GM21619 (cell line): ENCODE data around the gene TMEM247.
"Not testable (repeated sequence)": the region's sequence is repeated elsewhere in the genome, so short reads cannot be mapped to it uniquely, and the experiment has no call there.

Experiments used
- ATAC-seq: cut with Tn5 transposase; IDR thresholded peaks from one replicate; pipeline ENCODE4 v1.9.1; 2021; ENCODE audit not compliant: unreplicated experiment

TMEM247 gene

DNA sequence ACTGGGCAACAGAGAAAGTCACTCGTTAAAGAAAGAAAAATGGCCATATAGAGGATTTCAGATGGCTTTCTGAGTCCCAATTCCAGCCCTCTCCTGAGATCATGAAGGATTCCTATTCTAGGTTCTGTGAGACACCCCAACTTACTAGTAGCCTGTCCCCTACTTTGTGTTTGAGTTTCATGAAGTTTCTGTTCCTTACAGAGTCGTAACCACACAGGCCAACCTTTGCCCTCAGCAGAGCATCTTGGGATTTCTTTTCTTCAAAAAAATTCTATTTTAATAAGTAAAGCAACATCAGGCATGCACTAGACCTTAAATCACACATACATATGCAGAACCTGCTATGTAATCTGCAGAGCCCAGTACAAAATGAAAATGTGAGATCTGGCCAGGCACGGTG is 30.4 kb downstream of the TMEM247 start:
- ATAC-seq: no peak

DNA sequence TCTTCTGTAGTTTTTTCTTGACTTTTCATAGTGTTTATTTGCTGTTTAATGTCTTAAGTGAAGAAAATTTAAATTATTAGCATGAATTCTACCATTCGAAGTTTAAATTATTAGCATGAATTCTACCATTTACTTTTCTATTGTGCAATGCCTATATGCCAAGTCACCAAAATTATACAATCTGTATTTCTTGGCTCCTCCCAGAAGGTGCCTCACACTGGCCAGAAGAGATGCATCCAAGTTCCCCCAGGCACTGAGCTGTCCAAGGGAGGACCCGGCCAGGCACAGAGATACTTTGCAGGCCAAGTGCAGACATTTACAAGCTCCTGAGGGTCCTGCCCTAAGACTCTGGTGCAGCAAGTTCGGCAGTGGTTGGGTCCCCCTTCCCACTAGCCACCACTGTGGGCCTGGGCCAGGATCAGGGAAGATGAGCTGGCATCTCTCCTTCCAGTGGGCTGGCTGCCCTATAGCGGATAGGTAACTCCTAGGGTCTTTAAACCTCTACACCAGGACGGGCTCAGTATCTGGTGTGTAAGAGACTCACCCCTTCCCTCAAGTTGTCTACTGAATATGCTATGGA is 31.3 kb downstream of the TMEM247 start:
- ATAC-seq: no peak

DNA sequence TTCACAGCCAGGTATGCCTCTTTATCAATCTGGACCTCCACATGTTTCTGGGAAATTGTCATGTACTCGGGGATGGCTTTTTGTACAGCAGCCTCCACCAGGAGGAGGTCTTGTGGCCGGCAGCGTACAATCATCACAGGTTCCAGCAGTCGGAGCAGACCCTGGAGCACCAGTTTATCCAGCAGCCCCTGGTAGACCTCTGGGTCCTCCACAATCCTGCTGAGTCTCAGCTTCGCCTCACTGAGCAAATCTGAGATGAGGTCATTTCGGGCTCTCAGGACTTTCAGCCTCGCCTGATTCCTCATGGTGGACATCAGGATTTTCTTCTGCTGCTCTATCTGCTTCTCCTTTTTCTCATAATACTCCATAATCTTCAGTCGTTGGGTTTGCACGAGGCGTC is 32.8 kb downstream of the TMEM247 start:
- ATAC-seq: no peak

DNA sequence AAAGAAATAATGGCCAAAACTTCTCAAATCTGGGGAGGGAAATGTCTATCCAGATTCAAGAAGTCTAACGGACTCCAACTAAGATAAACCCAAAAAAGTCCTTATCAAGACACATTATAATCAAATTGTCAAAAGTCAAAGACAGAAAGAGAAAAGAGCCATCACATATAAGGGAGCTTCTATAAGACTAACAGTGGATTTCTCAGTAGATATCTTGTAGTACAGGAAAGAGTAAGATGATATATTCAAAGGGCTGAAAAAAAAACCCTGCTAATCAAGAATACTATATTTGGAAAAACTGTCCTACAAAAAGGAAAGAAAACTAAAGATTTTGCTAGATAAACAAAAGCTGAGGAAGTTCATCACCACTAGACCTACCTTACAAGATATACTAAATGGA is 35.4 kb downstream of the TMEM247 start:
- no peak for ATAC-seq

DNA sequence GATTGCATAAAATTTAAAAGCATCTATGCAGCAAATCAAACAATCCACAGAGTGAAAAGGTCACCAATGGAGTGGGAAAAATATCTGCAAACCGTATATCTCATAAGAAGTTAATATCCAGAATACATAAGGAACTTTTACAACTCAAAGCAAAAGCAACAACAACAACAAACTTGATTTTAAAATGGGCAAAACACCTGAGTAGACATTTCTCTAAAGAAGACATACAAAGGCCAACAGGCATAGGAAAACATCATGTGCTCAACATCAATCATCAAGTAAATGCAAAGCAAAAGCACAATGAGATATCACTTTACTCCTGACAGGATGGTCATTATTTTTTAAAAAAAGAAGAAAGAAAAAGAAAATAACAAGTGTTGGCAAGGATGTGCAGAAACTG is 38.1 kb downstream of the TMEM247 start:
- ATAC-seq: no peak

DNA sequence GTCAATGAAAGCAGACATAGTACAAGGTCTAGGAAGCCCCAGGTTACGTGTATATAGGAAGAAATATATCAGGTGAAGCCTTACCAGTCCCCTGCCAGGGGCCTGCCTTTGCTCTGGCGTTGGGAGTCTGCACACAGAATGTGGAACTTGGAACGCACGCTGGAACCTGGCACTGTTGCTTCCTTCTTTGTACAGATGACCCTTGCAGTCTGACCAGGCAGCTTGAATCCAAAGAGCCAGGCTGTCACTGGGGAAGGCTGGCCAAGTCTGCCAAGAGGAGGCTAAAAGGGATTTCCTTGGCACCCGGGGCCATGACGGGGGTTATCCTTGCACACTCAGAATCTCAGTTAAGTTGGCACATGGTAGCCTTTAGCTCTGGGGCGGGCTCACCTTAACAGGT is 39.5 kb downstream of the TMEM247 start:
- ATAC-seq: no peak

DNA sequence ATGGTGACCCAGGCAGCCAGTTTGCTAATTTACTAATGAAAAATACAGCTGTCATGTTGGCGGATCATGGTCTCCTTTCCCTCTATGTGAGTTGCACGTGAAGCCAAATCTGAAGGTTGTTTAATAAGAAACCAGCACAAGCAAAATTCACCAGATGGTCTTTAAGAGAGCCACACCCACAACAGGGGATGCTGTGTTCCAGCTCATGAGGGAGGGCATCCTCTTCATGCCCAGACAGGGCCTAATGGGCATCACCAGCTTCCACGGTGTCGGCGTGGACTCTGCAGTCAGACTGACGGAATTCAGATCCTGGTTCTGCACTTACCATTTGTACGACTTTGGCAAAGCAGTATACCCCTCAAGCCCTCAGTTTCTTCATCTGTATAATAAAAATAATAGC is 39.9 kb downstream of the TMEM247 start:
- no peak for ATAC-seq

GRCh38 chr2:46520130-46520711 is 40.9 kb downstream of the TMEM247 start:
- no peak for ATAC-seq

DNA sequence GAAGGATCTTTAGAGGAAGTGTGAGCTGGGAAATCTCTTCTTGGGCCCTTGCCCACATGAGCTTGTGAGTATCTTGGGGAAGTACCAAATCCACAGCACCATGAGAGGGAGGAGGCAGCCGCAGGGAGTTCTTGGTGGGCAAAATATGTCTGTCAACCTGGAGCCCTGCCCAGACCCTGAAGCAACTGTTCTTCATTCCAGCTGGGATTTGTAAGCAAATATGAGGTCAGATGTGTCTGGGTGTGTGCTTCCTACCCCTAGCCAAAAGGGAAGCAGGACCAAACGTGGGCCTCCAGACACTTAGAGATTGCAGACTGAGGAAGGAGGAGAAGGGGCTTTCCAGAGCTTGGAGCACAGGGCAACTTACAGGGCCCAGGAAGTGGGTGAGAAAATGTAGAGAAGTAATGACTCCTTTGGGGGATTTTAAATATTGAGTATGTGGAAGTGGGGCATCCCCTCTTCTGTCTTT is 41.9 kb downstream of the TMEM247 start:
- no peak for ATAC-seq

- ATAC-seq: not testable (repeated sequence)
Measured at GRCh38 chr2:46522385-46522784, 43.0 kb downstream of the TMEM247 start.

DNA sequence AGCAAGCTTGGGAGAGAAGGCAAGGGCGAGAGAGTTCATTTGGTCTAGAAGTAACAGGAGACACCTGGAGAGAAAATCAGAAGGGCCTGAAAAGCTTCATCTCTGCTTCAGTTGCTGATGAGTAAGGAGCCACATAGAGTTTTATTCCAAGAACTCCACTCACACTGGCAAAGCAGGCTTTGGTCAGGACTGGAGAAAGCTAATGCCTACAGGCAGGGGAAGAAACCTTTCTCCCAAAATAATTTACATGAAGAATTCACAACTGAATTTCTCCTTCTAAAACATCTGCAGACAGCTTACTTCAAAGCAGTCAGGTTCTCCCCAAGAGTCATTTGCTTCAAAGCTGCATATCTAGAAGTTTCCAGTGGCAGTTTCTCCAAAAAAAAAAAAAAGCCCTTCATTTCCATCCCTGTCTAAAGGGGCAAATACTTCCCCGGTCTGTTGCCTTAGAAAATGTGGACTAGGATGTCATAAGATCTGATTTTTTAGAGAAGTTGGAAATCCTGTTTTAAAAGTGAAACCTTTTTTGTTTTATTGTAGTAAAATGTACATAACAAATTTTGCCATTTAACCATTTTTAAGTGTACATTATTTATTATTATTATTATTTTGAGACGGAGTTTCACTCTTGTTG is 46.3 kb downstream of the TMEM247 start:
- ATAC-seq: no peak

DNA sequence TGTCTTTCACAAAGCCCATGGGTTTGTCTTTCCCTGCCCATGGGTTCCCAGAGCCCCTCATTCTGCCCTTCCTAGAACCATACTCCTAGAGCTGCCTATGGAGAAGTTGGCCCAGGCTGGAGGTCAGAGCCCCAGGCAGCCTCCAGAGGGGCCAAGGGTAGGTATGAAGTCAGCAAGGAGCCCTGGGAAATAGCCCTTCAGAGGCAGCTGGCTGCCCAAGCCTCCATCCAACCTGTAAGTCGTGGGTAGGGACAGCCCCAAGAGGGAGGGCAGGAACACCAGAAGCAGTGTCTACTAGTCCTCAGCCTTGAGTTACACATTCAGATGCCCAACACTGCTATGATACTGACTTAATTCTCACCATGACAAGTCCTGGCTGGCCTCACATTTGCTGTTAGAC is 49.5 kb downstream of the TMEM247 start:
- ATAC-seq: no peak

GRCh38 chr2:46530639-46531038 is 51.3 kb downstream of the TMEM247 start:
- ATAC-seq: no peak

DNA sequence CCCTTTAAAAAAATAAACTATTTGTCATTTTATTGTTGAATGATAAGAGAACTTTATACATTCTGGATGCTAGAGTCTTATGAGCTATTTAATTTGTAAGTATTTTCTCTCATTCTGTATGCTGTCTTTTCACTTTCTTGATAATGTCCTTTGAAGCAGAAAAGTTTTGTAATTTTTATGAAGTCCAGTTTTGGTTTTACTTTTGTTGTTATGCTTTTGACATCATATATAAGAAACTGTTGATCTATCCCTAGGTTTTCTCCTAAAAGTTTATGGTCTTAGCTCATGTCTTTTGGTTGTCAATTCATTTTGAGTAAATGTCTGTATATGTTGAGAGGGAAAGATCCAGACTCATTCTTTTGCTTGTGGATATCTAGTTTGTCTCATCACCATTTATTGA is 52.5 kb downstream of the TMEM247 start:
- ATAC-seq: no peak
